ENCODE results near the gene KRT24.

Gene KRT24

GRCh38 chr17:40687106-40687505 is 16.4 kb downstream of the KRT24 start:
- DNase-seq, result no peak

- DNase-seq, result no peak
Measured at GRCh38 chr17:40686192-40686591, 17.4 kb downstream of the KRT24 start.

DNA sequence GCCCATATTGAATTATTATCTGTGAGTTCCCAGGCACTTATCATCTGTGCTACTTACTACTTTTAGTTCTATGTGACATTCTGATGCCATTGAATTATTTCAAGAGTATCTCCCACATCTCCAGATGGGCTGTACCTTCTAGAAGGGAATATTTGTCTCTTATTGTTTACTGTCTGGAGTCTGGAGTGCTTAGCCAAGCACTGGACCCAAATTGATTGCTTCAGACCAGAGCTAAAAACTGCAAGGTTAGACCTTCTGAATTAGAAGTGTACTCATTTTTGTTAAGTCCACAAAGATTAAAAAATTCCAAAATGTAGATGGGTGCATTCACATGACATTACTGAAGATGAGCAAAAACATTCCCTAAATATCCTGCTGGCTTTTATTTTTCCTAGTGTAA is 22.6 kb downstream of the KRT24 start:
- no peak for DNase-seq

- DNase-seq, result no peak
Measured at GRCh38 chr17:40679523-40679907, 24.0 kb downstream of the KRT24 start.

DNA sequence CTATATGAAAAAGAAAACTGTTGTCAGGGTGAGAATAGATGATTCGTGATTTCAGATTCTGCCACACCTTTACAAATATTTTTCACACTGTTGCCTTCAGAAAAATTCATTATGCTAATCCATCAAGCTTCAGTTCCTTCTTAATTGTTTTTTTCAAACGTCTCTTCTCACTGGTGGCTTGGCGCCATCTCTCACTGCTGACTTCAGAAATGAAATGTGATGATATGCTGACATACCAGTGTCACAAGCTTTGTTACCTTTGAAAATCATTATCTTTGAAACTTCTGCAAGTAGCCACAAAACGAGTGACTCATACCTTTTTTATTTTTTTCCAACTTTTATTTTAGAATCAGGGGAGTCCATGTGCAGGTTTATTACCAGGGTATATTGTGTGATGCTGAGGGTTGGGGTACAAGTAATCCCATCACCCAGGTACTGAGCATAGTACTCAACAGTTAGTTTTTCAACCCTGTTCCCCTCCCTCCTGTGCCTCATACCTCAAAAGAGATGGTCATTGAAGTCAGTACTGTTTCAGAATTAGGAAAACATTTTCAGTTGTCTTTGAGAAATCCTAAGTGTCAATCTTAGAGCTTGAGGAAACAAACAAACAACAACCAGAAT is 24.5 kb downstream of the KRT24 start:
- no peak for DNase-seq

GRCh38 chr17:40675905-40676304 is 27.6 kb downstream of the KRT24 start:
- DNase-seq, result no peak

GRCh38 chr17:40672654-40673053 is 30.9 kb downstream of the KRT24 start:
- no peak for DNase-seq

DNA sequence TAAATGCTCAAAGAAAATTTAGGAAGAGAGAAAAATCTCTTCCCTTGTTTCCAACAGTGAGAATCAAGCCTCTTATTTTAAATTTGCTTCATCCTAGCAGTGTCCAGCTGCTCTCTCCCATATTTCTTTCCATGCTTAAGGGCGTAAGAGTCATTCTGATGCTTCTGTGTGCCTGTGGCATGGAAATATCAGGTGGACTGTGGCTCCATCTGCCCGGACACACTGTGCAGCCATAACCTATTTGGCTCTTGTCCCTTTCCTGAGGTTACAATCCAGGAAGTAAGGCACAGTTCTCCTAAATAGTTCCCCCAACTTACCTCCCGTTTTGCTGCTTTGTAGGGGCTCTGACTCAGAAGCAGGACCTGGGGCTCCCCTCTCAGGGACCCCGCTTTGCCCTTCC is 32.3 kb downstream of the KRT24 start:
- no peak for DNase-seq

- DNase-seq, result no peak
Measured at GRCh38 chr17:40666331-40666730, 37.2 kb downstream of the KRT24 start.

DNA sequence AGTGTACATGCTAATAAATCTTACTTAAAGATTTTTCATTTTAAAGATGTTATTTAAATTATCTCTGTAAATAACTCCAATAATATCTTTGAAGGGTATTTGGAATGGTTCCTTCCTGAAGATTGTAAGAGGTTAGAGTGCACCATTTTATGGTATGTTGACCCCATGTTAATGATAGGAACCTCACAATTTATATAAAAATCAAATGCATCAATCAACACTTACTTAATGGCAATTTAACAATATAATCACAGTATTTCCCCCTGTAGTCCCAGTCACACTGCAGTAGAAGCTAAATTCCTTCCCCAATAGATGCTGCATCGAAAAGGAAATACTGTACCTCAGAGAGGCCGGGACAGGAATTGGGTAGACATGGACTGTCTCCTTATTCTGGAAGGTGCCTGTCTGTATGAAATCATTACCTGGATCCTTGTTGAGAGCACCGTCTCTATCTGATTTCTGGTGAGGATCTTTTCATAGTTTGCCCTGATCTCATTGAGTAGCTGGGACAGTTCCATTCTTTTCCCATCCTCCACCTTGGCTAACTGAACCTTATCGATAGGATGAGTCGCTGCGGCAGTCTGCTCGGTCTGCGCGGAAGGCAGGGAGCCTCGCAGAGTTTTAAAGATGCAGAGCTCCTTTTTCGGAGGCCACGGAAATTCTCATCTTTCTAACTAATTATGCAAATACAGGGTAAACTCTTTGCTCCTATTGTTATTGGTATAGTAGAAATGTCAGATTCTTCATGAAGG is 38.8 kb downstream of the KRT24 start, which contains the start of gene KRT222:
KRT222 (minus strand) TSS at position 596 of the 752 bp plus-strand sequence; CDS start at position 518, 78 bp downstream.
- no peak for DNase-seq

GRCh38 chr17:40663252-40663651 is 40.3 kb downstream of the KRT24 start:
- DNase-seq, result no peak

GRCh38 chr17:40659911-40660310 is 43.6 kb downstream of the KRT24 start:
- no peak for DNase-seq

- DNase-seq, result no peak
Measured at GRCh38 chr17:40658396-40658795, 45.2 kb downstream of the KRT24 start.

DNA sequence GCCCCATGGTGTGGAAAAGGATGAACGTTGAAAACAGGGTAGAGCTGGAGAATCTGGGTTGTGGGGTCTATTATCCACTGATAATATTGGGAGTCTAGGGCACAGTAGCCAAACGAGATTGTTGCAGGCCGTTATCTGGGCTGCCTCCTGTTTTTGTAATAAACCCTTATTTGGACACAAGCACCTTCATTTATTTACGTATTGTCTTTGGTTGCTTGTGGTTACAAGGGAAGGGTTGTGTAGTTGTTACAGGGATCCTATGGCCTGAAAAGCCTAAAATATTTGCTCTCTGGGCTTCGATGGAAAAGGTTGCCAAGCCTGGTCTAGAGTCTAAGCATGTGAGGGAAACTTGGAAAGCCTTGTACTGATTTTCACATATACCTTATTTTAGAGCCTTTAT is 51.6 kb downstream of the KRT24 start:
- no peak for DNase-seq

- no peak for DNase-seq
Measured at GRCh38 chr17:40648384-40648968, 55.1 kb downstream of the KRT24 start.

Data from left hindlimb (tissue), 1 donor.